Panc1 (cell line): Measurements from ENCODE around the gene CPB1. TPM values are rescaled to one million over a fixed set of nuclear protein-coding genes. Genes with fewer than 3 reads are reported as not detected.

Experiments
- ATAC-seq: fragments of 200-7000 bp; cut with Tn5 transposase; 2 replicates; pipeline ENCODE4 v1.9.1; 2020; ENCODE audit warnings: mild to moderate bottlenecking, moderate library complexity
- BruUV-seq: library from RNA; stranded (reverse); fragments of 400-500 nt; replicated peaks from 2 replicates; lab custom pipeline; 2021; lab: Mats Ljungman, UMichigan
- CTCF ChIA-PET: fragments of 300-600 bp; sonication (Branson Sonifier 250); formaldehyde crosslinking; loops from one replicate; lab custom pipeline; 2022; ENCODE audit warnings: antibody characterized with exemption; lab: Charles Lee
- POLR2A ChIA-PET: fragments of 300-600 bp; sonication (Branson Sonifier 250); formaldehyde crosslinking; loops from one replicate; lab custom pipeline; 2022; ENCODE audit warnings: antibody characterized with exemption; lab: Charles Lee
- DNase-seq: peaks from one replicate; pipeline ENCODE4 v3.0.0-alpha.2; 2010; ENCODE audit warnings: low read depth, low spot score
- H3K27ac ChIP-seq: 2 replicates; pipeline ENCODE4 v1.5.1; 2011; ENCODE audit warnings: mild to moderate bottlenecking, low read length, inconsistent platforms
- H3K27me3 ChIP-seq: fragments of 200-500 bp; sonication (Bioruptor generic); 2 replicates; pipeline ENCODE4 v1.6.0; 2014; ENCODE audit warnings: low read length, inconsistent platforms; ENCODE audit not compliant: control insufficient read depth, insufficient read depth
- H3K36me3 ChIP-seq: fragments of 200-500 bp; sonication (Bioruptor generic); 2 replicates; pipeline ENCODE4 v1.5.1; 2014; ENCODE audit warnings: inconsistent platforms, mild to moderate bottlenecking, low read length, moderate library complexity; ENCODE audit not compliant: control insufficient read depth, insufficient read depth
- H3K4me1 ChIP-seq: 2 replicates; pipeline ENCODE4 v1.5.1; 2011; ENCODE audit warnings: inconsistent platforms, mild to moderate bottlenecking, low read length, moderate library complexity; ENCODE audit not compliant: control insufficient read depth, insufficient read depth
- H3K4me3 ChIP-seq, 2 experiments: 2 replicates each; pipeline ENCODE4 v1.5.1; 2011 to 2012; ENCODE audit warnings: low read depth in 2 of 2, low read length in 2 of 2, mild to moderate bottlenecking in 2 of 2, inconsistent platforms in 1 of 2, moderate library complexity in 1 of 2
- H3K9me3 ChIP-seq: fragments of 200-500 bp; sonication (Bioruptor generic); 2 replicates; pipeline ENCODE4 v1.5.1; 2014; ENCODE audit warnings: low read depth, mild to moderate bottlenecking, inconsistent platforms, low read length, moderate library complexity; ENCODE audit not compliant: control insufficient read depth, insufficient read depth
- CTCF ChIP-seq: fragments of 450-650 bp; IDR thresholded peaks from 2 replicates; pipeline ENCODE4 v1.5.1; 2017; ENCODE audit warnings: mild to moderate bottlenecking
- POLR2AphosphoS5 ChIP-seq: IDR thresholded peaks from 2 replicates; pipeline ENCODE4 v1.6.1; 2012; ENCODE audit warnings: mild to moderate bottlenecking, low read depth, low read length, moderate library complexity
- REST ChIP-seq, 2 experiments: IDR thresholded peaks; 2 replicates each; pipeline ENCODE4 v1.6.1; 2011 to 2012; ENCODE audit warnings: low read depth in 2 of 2, control low read depth in 1 of 2, low read length in 1 of 2, mild to moderate bottlenecking in 1 of 2, moderate library complexity in 1 of 2; ENCODE audit not compliant: insufficient read depth in 1 of 2
- SIN3A ChIP-seq: IDR thresholded peaks from 2 replicates; pipeline ENCODE4 v1.6.1; 2012; ENCODE audit warnings: low read depth, mild to moderate bottlenecking, low read length, moderate library complexity, borderline replicate concordance; ENCODE audit not compliant: insufficient read depth
- TCF7L2 ChIP-seq: IDR thresholded peaks from 2 replicates; pipeline ENCODE4 v1.6.1; 2011; ENCODE audit warnings: mild to moderate bottlenecking, low read depth, low read length, inconsistent platforms
- in situ Hi-C: cut with HindIII; loops from 2 replicates; pipeline ENCODE4 v1.10.0; 2016; ENCODE audit warnings: low sequenced_read_pairs, low pct_unique_long_range_greater_than_20kb
- intact Hi-C: fragments of 100-400 bp; cut with micrococcal nuclease; formaldehyde crosslinking; loops from one replicate; pipeline ENCODE4 v1.10.0; 2022; ENCODE audit not compliant: unreplicated experiment
- total RNA-seq: library from RNA; stranded (reverse); gene quantifications from one replicate; pipeline ENCODE4 v1.2.1, GENCODE V29; 2021; ENCODE audit not compliant: unreplicated experiment

The CPB1 gene
- total RNA-seq, 1 experiment from 2014 or later: 4.4 TPM

GRCh38 chr3:148791920-148792319 is 35.7 kb upstream of the CPB1 start:
- H3K27ac ChIP-seq: no peak overlapping the region
- H3K4me3 ChIP-seq: no peak overlapping the region
- no TSS peak for BruUV-seq
- TF ChIP-seq CTCF: no peak
- no peak for TF ChIP-seq POLR2AphosphoS5
- TF ChIP-seq TCF7L2: no peak
- no peak for TF ChIP-seq REST (IDR thresholded peaks at IDR 0.05; ENCODE audit: insufficient read depth in 1 of 2, low read depth in 2 of 2, low read length in 1 of 2)
- TF ChIP-seq SIN3A: no peak
- CTCF ChIA-PET: no interaction called here
- intact Hi-C loops (no loop called here), in situ Hi-C loops (no loop called here)
- no peaks in the 10 kb centered on the region for H3K36me3 ChIP-seq
- H3K4me1 ChIP-seq: no peaks in the 10 kb centered on the region
- peaks cover 2% of the 10 kb centered on the region; the same call in 1 of the 2 replicates for H3K27me3 ChIP-seq
- POLR2A ChIA-PET: no interaction called here
- ATAC-seq: no peak
- no peaks in the 10 kb centered on the region for H3K9me3 ChIP-seq
- no peak for DNase-seq

GRCh38 chr3:148792516-148792915 is 35.1 kb upstream of the CPB1 start:
- intact Hi-C loops: no loop called here
- CTCF ChIA-PET: no interaction called here
- POLR2A ChIA-PET: no interaction called here

More at GRCh38 chr3:148792516-148792915, 35.1 kb upstream of the CPB1 start:
- Histone ChIP-seq H3K27ac (no peak overlapping the region), H3K4me1 (no peaks in the 10 kb centered on the region), H3K27me3 (peaks cover 2% of the 10 kb centered on the region; the same call in 1 of the 2 replicates), H3K9me3 (no peaks in the 10 kb centered on the region), H3K4me3 (no peak overlapping the region), H3K36me3 (no peaks in the 10 kb centered on the region)
- in situ Hi-C loops: no loop called here
- DNase-seq: no peak
- no peak for ATAC-seq
- no TSS peak for BruUV-seq
- TF ChIP-seq TCF7L2: no peak
- TF ChIP-seq POLR2AphosphoS5: no peak
- TF ChIP-seq CTCF: no peak
- no peak for TF ChIP-seq REST (IDR thresholded peaks at IDR 0.05; ENCODE audit: insufficient read depth in 1 of 2, low read depth in 2 of 2, low read length in 1 of 2)
- no peak for TF ChIP-seq SIN3A
